Vagina (tissue), 2 donors: ENCODE measurements around the gene ADAMTSL3.

ENCODE experiments used
- POLR2A ChIP-seq, 2 donors: fragments of 450-650 bp; IDR thresholded peaks; one replicate each; pipeline ENCODE4 v1.6.1; 2017; ENCODE audit warnings: antibody characterized with exemption in 2 of 2, mild to moderate bottlenecking in 2 of 2, moderate library complexity in 2 of 2
- TF ChIP-seq, protein P1 (sequence below), 3 experiments: fragments of 450-650 bp in 2 of 3; fragments of 200-600 bp in 1 of 3; sonication (generic) in 1 of 3; IDR thresholded peaks; one replicate each; pipeline ENCODE4 v1.5.1; 2017 to 2019; ENCODE audit warnings: antibody characterized with exemption in 3 of 3, mild to moderate bottlenecking in 2 of 3, moderate library complexity in 2 of 3

DNA sequence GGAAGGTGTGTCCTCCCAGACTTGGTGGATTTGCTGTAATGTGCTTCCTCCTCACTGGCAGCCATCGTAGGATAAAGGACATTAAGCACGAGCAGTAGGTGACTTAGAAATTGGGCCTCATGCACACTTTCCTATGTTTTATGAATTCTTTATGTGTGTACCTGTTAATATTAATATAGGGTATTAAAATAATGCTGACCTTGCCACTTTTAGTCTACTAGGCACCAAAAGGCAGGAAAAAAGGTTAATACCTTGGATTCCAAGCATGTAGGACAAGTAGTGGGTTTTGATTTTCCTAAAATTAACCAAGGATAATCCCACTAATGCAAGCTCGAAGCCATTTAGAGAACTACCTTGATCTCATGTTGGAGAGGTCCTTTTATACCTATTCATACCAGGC lies 55.9 kb downstream of the ADAMTSL3 start:
- no peak for TF ChIP-seq POLR2A (IDR thresholded peaks at IDR 0.05)
- TF ChIP-seq, protein P1, sequence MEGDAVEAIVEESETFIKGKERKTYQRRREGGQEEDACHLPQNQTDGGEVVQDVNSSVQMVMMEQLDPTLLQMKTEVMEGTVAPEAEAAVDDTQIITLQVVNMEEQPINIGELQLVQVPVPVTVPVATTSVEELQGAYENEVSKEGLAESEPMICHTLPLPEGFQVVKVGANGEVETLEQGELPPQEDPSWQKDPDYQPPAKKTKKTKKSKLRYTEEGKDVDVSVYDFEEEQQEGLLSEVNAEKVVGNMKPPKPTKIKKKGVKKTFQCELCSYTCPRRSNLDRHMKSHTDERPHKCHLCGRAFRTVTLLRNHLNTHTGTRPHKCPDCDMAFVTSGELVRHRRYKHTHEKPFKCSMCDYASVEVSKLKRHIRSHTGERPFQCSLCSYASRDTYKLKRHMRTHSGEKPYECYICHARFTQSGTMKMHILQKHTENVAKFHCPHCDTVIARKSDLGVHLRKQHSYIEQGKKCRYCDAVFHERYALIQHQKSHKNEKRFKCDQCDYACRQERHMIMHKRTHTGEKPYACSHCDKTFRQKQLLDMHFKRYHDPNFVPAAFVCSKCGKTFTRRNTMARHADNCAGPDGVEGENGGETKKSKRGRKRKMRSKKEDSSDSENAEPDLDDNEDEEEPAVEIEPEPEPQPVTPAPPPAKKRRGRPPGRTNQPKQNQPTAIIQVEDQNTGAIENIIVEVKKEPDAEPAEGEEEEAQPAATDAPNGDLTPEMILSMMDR (IDR thresholded peaks at IDR 0.05), result no peak
